Stomach (tissue), 9 donors: Measurements from ENCODE around the gene HDLBP. TPM values are rescaled to one million over a fixed set of nuclear protein-coding genes. Genes with fewer than 3 reads are reported as not detected.

Experiments used
- DNase-seq, 2 donors: peaks; one replicate each; pipeline versions ENCODE4 v3.0.0 to v3.0.0-alpha.2; 2013 to 2019
- H3K27ac ChIP-seq, 5 donors: fragments of 200-600 bp in 4 of 5; sonication (generic) in 4 of 5; one replicate each; pipeline ENCODE4 v1.5.1; 2013 to 2019; ENCODE audit warnings: mild to moderate bottlenecking in 1 of 5, moderate library complexity in 1 of 5
- H3K27me3 ChIP-seq, 3 donors: fragments of 200-600 bp; sonication (generic); one replicate each; pipeline ENCODE4 v1.5.1; 2017 to 2019; ENCODE audit warnings: mixed run types in 1 of 3
- H3K36me3 ChIP-seq, 4 donors: fragments of 200-600 bp; sonication (generic); 1 replicate in 3 of 4; 2 replicates in 1 of 4; pipeline ENCODE4 v1.5.1; 2016 to 2019
- H3K4me1 ChIP-seq, 4 donors: fragments of 200-600 bp; sonication (generic); one replicate each; pipeline ENCODE4 v1.5.1; 2016 to 2019
- H3K4me3 ChIP-seq, 4 donors: fragments of 200-600 bp; sonication (generic) in 3 of 4; one replicate each; pipeline ENCODE4 v1.5.1; 2016 to 2019; ENCODE audit warnings: mild to moderate bottlenecking in 1 of 4
- H3K9me3 ChIP-seq, 4 donors: fragments of 200-600 bp; sonication (generic); one replicate each; pipeline ENCODE4 v1.5.1; 2016 to 2019
- CTCF ChIP-seq, 7 experiments: fragments of 450-650 bp in 4 of 7; fragments of 200-600 bp in 3 of 7; sonication (generic) in 3 of 7; IDR thresholded peaks; one replicate each; pipeline ENCODE4 v1.5.1; 2016 to 2019; ENCODE audit warnings: antibody characterized with exemption in 7 of 7, control low read depth in 2 of 7, mild to moderate bottlenecking in 1 of 7
- EP300 ChIP-seq: sonication (generic); formaldehyde crosslinking; IDR thresholded peaks from one replicate; pipeline ENCODE4 v1.6.1; 2017; ENCODE audit warnings: antibody characterized with exemption
- POLR2A ChIP-seq, 4 donors: fragments of 450-650 bp; IDR thresholded peaks; one replicate each; pipeline ENCODE4 v1.6.1; 2016; ENCODE audit warnings: antibody characterized with exemption in 4 of 4, control low read depth in 2 of 4, mild to moderate bottlenecking in 1 of 4, moderate library complexity in 1 of 4
- POLR2AphosphoS5 ChIP-seq, 3 donors: sonication (generic); formaldehyde crosslinking; IDR thresholded peaks; one replicate each; pipeline ENCODE4 v1.6.1; 2016; ENCODE audit warnings: antibody characterized with exemption in 3 of 3
- WGBS, 5 donors: extraction: QIAGEN DNeasy Blood & Tissue Kit in 3 of 5; methylation state at CpG; one replicate each; pipeline versions ENCODE4 v1.1.5 to v1.1.7; 2013 to 2018; 5-methylcytosine and 5-hydroxymethylcytosine counted together
- intact Hi-C: fragments of 100-400 bp; cut with DNase I; formaldehyde crosslinking; loops from one replicate; pipeline ENCODE4 v1.15.1; 2023; ENCODE audit warnings: low total_unique reads
- polyA plus RNA-seq, 3 donors: library from polyadenylated mRNA; stranded (reverse); fragments of 200-250 nt; gene quantifications; one replicate each; pipeline ENCODE4 v1.2.3, GENCODE V29; 2013
- total RNA-seq, 5 donors: library from RNA; depleted of rRNA; stranded (reverse); fragments of >200 nt; gene quantifications; one replicate each; pipeline versions ENCODE4 v1.1.0 to v1.2.3, GENCODE V29; 2014 to 2016
- donor health status: healthy with polysubstance abuse.
- donor health status: Bipolar disorder and iron deficiency.
- donor health status: healthy.

The HDLBP gene
- total and polyA plus RNA-seq, 8 donors, result 171 to 752 (median 397) TPM

- intact Hi-C loops, result no loop called here
- H3K4me1 ChIP-seq, result peaks cover 23 to 36% (median 29%) of the 10 kb centered on the region in 4 donors
- no peaks in the 10 kb centered on the region for H3K27me3 ChIP-seq
- no peak for DNase-seq
- no peaks in the 10 kb centered on the region for H3K9me3 ChIP-seq
- H3K27ac ChIP-seq, result peak overlapping the region; percentile 49 to 70 (median 60)
- H3K36me3 ChIP-seq, result peaks cover 74 to 87% (median 82%) of the 10 kb centered on the region in 4 donors
- 38 to 64% (median 51%) methylated on average over 9 of the region's 9 CpGs for WGBS, 5 donors
- TF ChIP-seq EP300 (no peak), POLR2AphosphoS5 (IDR thresholded peaks at IDR 0.05) (no peak), CTCF (IDR thresholded peaks at IDR 0.05) (no peak)
- no peak overlapping the region for H3K4me3 ChIP-seq
Measured at GRCh38 chr2:241350878-241351639, 35.6 kb upstream of the HDLBP start.

DNA sequence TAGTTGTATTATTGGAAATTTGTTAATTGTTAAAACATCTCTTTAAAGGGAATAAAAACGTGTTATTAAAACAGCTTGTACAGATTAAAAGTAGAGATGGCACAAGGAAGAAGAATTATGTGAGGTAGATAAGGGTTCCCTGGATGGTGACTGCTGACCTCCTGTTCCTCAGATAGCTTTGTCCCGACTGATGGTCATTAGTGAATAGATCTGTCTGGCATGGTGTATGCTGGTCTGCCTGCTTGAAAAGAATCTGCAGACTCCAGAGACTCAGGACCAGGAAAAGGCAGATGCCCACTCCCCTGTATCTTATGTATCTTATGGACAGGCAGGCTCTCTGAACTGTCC lies 35.0 kb upstream of the HDLBP start:
- H3K9me3 ChIP-seq, result no peaks in the 10 kb centered on the region
- no peak for DNase-seq
- intact Hi-C loops, result no loop called here
- H3K4me1 ChIP-seq, result peaks cover 23 to 36% (median 29%) of the 10 kb centered on the region in 4 donors
- H3K36me3 ChIP-seq, result peaks cover 79 to 93% (median 87%) of the 10 kb centered on the region in 4 donors
- no peak for TF ChIP-seq POLR2AphosphoS5 (IDR thresholded peaks at IDR 0.05)
- TF ChIP-seq CTCF (IDR thresholded peaks at IDR 0.05), result no peak
- TF ChIP-seq POLR2A (IDR thresholded peaks at IDR 0.05), result no peak
- no peak for TF ChIP-seq EP300
- H3K4me3 ChIP-seq, result no peak overlapping the region
- peak overlapping the region in 2 of 5 donors; percentile 57 to 68 for H3K27ac ChIP-seq
- 37 to 63% (median 49%) methylated on average over 2 of the region's 2 CpGs for WGBS, 5 donors
- no peaks in the 10 kb centered on the region for H3K27me3 ChIP-seq

DNA sequence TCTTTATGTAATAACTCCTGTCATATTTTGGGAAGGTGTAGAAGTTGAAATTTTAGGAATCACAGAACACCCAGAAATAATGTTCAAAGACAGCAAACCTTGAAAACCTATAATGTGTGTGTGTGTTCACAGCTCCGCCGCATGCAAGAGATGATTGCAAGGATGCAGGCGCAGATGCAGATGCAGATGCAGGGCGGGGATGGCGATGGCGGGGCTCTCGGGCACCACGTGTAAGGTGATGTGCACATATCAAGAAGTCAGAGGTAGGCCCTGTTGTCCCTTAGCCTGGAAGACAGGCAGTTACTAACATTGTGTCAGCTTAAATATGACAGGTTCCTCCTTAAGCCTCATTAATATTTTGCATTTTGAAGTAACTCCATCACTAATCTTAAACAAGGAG lies 34.5 kb upstream of the HDLBP start:
- TF ChIP-seq EP300, result no peak
- no peak for TF ChIP-seq POLR2AphosphoS5 (IDR thresholded peaks at IDR 0.05)
- TF ChIP-seq POLR2A (IDR thresholded peaks at IDR 0.05), result no peak
- no peak for TF ChIP-seq CTCF (IDR thresholded peaks at IDR 0.05)
- WGBS, 5 donors, result 89 to 94% (median 90%) methylated on average over 8 of the region's 8 CpGs
- no peak for DNase-seq
- H3K36me3 ChIP-seq, result peaks cover 85 to 98% (median 93%) of the 10 kb centered on the region in 4 donors
- intact Hi-C loops, result no loop called here
- no peak overlapping the region for H3K4me3 ChIP-seq
- no peaks in the 10 kb centered on the region for H3K27me3 ChIP-seq
- H3K9me3 ChIP-seq, result no peaks in the 10 kb centered on the region
- H3K4me1 ChIP-seq, result peaks cover 20 to 32% (median 26%) of the 10 kb centered on the region in 4 donors
- H3K27ac ChIP-seq, result peak overlapping the region in 1 of 5 donors; percentile 31

- peaks cover 77 to 100% (median 100%) of the 10 kb centered on the region in 4 donors for H3K36me3 ChIP-seq
- H3K27ac ChIP-seq, result no peak overlapping the region
- intact Hi-C loops, result no loop called here
- TF ChIP-seq EP300 (no peak), POLR2A (IDR thresholded peaks at IDR 0.05) (no peak), CTCF (IDR thresholded peaks at IDR 0.05) (no peak), POLR2AphosphoS5 (IDR thresholded peaks at IDR 0.05) (no peak)
- 80 to 91% (median 84%) methylated on average over 9 of the region's 9 CpGs for whole genome bisulfite sequencing, 5 donors
- no peaks in the 10 kb centered on the region for H3K27me3 ChIP-seq
- no peaks in the 10 kb centered on the region for H3K9me3 ChIP-seq
- no peak overlapping the region for H3K4me3 ChIP-seq
- DNase-seq, result no peak
- peaks cover 0 to 17% (median 9%) of the 10 kb centered on the region in 4 donors for H3K4me1 ChIP-seq
Measured at GRCh38 chr2:241344925-241345651, 29.6 kb upstream of the HDLBP start.
